GM18909 (cell line): Measurements from ENCODE around the gene KNOP1.
"Not testable (repeated sequence)": the region's sequence is repeated elsewhere in the genome, so short reads cannot be mapped to it uniquely, and the experiment has no call there.

Source experiments
- ATAC-seq: cut with Tn5 transposase; IDR thresholded peaks from one replicate; pipeline ENCODE4 v1.9.1; 2021; ENCODE audit warnings: mild to moderate bottlenecking; ENCODE audit not compliant: unreplicated experiment, poor library complexity

KNOP1 gene

GRCh38 chr16:19690196-19690595, 27.8 kb downstream of the KNOP1 start:
- ATAC-seq = no peak

- ATAC-seq = no peak
These were observed 28.7 kb downstream of the KNOP1 start for GRCh38 chr16:19689342-19689741.

- no peak for ATAC-seq
These were observed 29.5 kb downstream of the KNOP1 start for GRCh38 chr16:19688396-19689024.

- ATAC-seq = no peak
These were observed 30.7 kb downstream of the KNOP1 start for GRCh38 chr16:19687279-19687678.

- ATAC-seq = no peak
These were observed 32.9 kb downstream of the KNOP1 start for GRCh38 chr16:19685176-19685575.

- no peak for ATAC-seq
These were observed 34.4 kb downstream of the KNOP1 start for GRCh38 chr16:19683453-19684236.

- ATAC-seq = no peak
These were observed 36.4 kb downstream of the KNOP1 start for GRCh38 chr16:19681637-19682036.

GRCh38 chr16:19680881-19681340, 37.1 kb downstream of the KNOP1 start:
- no peak for ATAC-seq

- ATAC-seq = not testable (repeated sequence)
These were observed 38.7 kb downstream of the KNOP1 start for GRCh38 chr16:19679281-19679680.

- no peak for ATAC-seq
These were observed 39.2 kb downstream of the KNOP1 start for GRCh38 chr16:19678804-19679203.

- no peak for ATAC-seq
These were observed 40.6 kb downstream of the KNOP1 start for GRCh38 chr16:19677402-19677801.

- no peak for ATAC-seq
These were observed 43.5 kb downstream of the KNOP1 start for GRCh38 chr16:19674485-19674884.

- no peak for ATAC-seq
These were observed 45.6 kb downstream of the KNOP1 start for GRCh38 chr16:19672378-19672777.

- ATAC-seq = no peak
These were observed 51.5 kb downstream of the KNOP1 start for GRCh38 chr16:19666477-19666876.

GRCh38 chr16:19665313-19665712, 52.7 kb downstream of the KNOP1 start:
- not testable (repeated sequence) for ATAC-seq

GRCh38 chr16:19664166-19664565, 53.9 kb downstream of the KNOP1 start:
- ATAC-seq = no peak

- no peak for ATAC-seq
These were observed 55.7 kb downstream of the KNOP1 start for GRCh38 chr16:19662351-19662750.

- ATAC-seq = no peak
These were observed 57.6 kb downstream of the KNOP1 start for GRCh38 chr16:19660432-19660831.

- no peak for ATAC-seq
These were observed 58.5 kb downstream of the KNOP1 start for GRCh38 chr16:19659554-19659953.

GRCh38 chr16:19657831-19658230, 60.2 kb downstream of the KNOP1 start:
- no peak for ATAC-seq

GRCh38 chr16:19655242-19655777, 62.7 kb downstream of the KNOP1 start:
- ATAC-seq = no peak

- no peak for ATAC-seq
These were observed 63.9 kb downstream of the KNOP1 start for GRCh38 chr16:19654147-19654546.
